ENCODE data around the gene C2CD2. TPM values are rescaled to one million over a fixed set of nuclear protein-coding genes. Genes with fewer than 3 reads are reported as not detected.

The C2CD2 gene
- total RNA-seq, 4 donors from 2014 or later, result 3.0 to 15.7 (median 7.4) TPM

DNA sequence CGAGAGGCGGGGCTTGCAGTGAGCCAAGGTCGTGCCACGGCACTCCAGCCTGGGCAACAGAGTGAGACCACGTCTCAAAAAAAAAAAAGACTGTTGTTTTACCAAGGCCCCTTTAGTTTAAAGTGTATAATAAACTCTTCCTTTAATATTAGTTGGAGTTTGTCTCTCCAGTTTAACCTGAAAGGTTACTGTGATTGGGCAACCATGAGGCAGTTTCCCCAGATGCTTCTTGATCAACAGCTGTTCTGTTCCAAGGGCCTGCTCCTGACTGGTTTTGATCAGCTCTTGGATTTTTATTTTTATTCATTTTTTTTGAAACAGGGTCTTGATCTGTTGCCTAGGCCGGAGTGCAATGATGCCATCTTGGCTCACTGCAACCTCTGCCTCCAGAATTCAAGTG is 18.1 kb upstream of the C2CD2 start:
- DNase-seq, result no peak
- peaks cover 0 to 15% (median 9%) of the 10 kb centered on the region in 4 donors for H3K4me1 ChIP-seq
- H3K27ac ChIP-seq, result no peak overlapping the region
- intact Hi-C loops (cut with DNase I; ENCODE audit: low total_unique reads), result no loop called here
- TF ChIP-seq POLR2AphosphoS5 (IDR thresholded peaks at IDR 0.05) (no peak), EP300 (IDR thresholded peaks at IDR 0.05; ENCODE audit: low read depth) (no peak), POLR2A (IDR thresholded peaks at IDR 0.05) (no peak)
- TF ChIP-seq, protein P1, sequence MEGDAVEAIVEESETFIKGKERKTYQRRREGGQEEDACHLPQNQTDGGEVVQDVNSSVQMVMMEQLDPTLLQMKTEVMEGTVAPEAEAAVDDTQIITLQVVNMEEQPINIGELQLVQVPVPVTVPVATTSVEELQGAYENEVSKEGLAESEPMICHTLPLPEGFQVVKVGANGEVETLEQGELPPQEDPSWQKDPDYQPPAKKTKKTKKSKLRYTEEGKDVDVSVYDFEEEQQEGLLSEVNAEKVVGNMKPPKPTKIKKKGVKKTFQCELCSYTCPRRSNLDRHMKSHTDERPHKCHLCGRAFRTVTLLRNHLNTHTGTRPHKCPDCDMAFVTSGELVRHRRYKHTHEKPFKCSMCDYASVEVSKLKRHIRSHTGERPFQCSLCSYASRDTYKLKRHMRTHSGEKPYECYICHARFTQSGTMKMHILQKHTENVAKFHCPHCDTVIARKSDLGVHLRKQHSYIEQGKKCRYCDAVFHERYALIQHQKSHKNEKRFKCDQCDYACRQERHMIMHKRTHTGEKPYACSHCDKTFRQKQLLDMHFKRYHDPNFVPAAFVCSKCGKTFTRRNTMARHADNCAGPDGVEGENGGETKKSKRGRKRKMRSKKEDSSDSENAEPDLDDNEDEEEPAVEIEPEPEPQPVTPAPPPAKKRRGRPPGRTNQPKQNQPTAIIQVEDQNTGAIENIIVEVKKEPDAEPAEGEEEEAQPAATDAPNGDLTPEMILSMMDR (IDR thresholded peaks at IDR 0.05), result no peak
- H3K27me3 ChIP-seq, result no peaks in the 10 kb centered on the region
- WGBS, 2 donors (ENCODE audit: low coverage in 1 of 2), result 88 to 96% methylated on average over 5 to 6 of the region's 6 CpGs
- no peaks in the 10 kb centered on the region for H3K36me3 ChIP-seq
- in situ Hi-C loops (cut with MboI; ENCODE audit: low pct_ligation_motif_present in 1 of 4, low pct_unique_long_range_greater_than_20kb in 1 of 4, low sequenced_read_pairs in 3 of 4), result no loop called here
- no peak overlapping the region for H3K4me3 ChIP-seq
- no peaks in the 10 kb centered on the region for H3K9me3 ChIP-seq

DNA sequence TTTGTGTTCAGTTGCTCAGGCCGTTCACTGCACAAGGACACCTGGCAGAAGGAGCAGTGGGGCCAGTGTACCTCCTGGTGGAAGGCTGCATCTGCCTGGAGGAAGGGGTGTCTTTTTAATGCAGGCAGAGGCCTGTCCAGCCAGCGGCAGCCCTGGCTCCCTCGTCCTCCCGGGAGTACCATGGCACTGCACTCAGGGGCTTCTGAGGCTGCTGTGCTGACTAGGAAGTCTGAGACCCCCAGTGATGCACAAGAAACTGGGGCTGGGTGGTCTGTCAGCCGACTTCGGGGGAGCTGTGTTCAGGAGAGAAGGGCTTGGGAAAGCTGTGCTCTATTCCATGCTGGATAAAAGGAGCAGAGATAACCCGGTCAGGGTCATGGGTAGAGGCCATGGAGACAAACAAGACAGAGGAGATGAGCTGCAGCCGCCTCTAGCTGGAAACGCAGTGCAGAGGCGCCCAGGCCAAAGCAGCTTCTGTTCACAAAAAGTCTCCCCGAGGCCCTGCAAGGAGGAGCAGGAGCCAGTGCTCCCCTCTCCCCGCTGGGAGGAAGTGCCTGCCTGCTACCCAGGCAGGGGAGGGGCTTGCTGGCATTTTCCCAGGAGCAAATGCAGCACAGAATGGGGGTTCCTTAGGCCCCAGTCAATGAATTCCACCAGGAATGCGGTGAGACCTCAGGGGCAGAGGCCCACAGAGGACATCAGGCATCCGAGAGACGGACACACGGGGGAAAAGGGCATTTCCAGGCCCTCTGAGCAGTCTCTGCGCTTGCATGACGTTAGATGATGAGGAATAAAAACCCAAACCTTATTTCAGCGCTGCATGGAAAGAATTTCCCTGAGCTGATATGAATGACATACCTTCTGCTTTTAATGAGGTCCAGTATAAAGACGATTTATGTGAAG is 17.2 kb upstream of the C2CD2 start:
- intact Hi-C loops (cut with DNase I; ENCODE audit: low total_unique reads) (no loop called here), in situ Hi-C loops (cut with MboI; ENCODE audit: low pct_ligation_motif_present in 1 of 4, low pct_unique_long_range_greater_than_20kb in 1 of 4, low sequenced_read_pairs in 3 of 4) (no loop called here)
- peaks cover 0 to 15% (median 9%) of the 10 kb centered on the region in 4 donors for H3K4me1 ChIP-seq
- no peaks in the 10 kb centered on the region for H3K27me3 ChIP-seq
- no peak overlapping the region for H3K27ac ChIP-seq
- H3K36me3 ChIP-seq, result no peaks in the 10 kb centered on the region
- WGBS, 2 donors (ENCODE audit: low coverage in 1 of 2), result 87 to 92% methylated on average over 7 to 20 of the region's 20 CpGs
- H3K4me3 ChIP-seq, result no peak overlapping the region
- TF ChIP-seq POLR2A (IDR thresholded peaks at IDR 0.05), result no peak
- TF ChIP-seq, protein P1 (IDR thresholded peaks at IDR 0.05), result no peak
- no peak for TF ChIP-seq EP300 (IDR thresholded peaks at IDR 0.05; ENCODE audit: low read depth)
- TF ChIP-seq POLR2AphosphoS5 (IDR thresholded peaks at IDR 0.05), result no peak
- H3K9me3 ChIP-seq, result no peaks in the 10 kb centered on the region
- no peak for DNase-seq

DNA sequence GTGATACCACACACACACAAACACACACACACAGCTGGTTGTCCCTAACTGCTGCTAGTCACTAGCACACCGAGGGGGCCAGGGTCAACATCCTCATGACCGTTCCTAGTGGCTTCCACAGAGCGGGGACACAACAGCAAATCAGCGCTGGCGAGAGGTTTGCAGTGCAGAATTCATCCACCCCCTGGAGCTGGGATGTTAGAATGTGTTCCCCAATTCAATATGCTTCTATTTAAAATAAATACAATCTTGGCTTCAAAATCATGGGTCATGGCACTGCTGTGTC is 16.2 kb upstream of the C2CD2 start:
- peaks cover 0 to 15% (median 9%) of the 10 kb centered on the region in 4 donors for H3K4me1 ChIP-seq
- H3K27me3 ChIP-seq, result no peaks in the 10 kb centered on the region
- H3K36me3 ChIP-seq, result no peaks in the 10 kb centered on the region
- intact Hi-C loops (cut with DNase I; ENCODE audit: low total_unique reads), result no loop called here
- H3K9me3 ChIP-seq, result no peaks in the 10 kb centered on the region
- 94% methylated on average over 5 of the region's 5 CpGs; no CpG with 5 or more reads in 1 of the 2 donors for WGBS, 2 donors (ENCODE audit: low coverage in 1 of 2)
- no peak overlapping the region for H3K27ac ChIP-seq
- no peak overlapping the region for H3K4me3 ChIP-seq
- no peak for TF ChIP-seq EP300 (IDR thresholded peaks at IDR 0.05; ENCODE audit: low read depth)
- TF ChIP-seq, protein P1 (IDR thresholded peaks at IDR 0.05), result no peak
- TF ChIP-seq POLR2AphosphoS5 (IDR thresholded peaks at IDR 0.05), result no peak
- TF ChIP-seq POLR2A (IDR thresholded peaks at IDR 0.05), result no peak
- in situ Hi-C loops (cut with MboI; ENCODE audit: low pct_ligation_motif_present in 1 of 4, low pct_unique_long_range_greater_than_20kb in 1 of 4, low sequenced_read_pairs in 3 of 4), result no loop called here
- no peak for DNase-seq

DNA sequence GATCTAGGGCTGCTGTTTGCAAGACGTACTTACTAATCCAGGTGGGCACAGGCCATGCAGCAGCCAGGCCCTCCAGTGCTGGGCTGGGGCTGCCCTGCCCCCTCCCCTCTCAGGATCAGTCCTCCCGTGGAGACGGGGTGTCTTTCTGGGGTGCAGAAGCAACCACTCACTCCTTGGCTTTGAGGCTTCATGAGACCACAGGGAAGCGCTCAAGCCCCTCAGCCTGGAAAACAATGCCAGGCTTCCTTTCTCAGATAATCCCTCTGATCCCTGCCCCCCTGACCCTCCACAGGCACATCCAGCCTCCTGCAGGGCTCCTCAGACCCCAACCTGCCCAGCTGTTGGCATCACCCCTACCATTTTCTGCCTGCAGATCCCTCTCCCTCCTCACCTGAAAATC is 13.9 kb upstream of the C2CD2 start:
- in situ Hi-C loops (cut with MboI; ENCODE audit: low pct_ligation_motif_present in 1 of 4, low pct_unique_long_range_greater_than_20kb in 1 of 4, low sequenced_read_pairs in 3 of 4), result no loop called here

More for the DNA sequence above, 13.9 kb upstream of the C2CD2 start:
- TF ChIP-seq, protein P1 (IDR thresholded peaks at IDR 0.05), result no peak
- Histone ChIP-seq H3K27ac (no peak overlapping the region), H3K9me3 (no peaks in the 10 kb centered on the region), H3K36me3 (no peaks in the 10 kb centered on the region), H3K27me3 (peaks cover 2% of the 10 kb centered on the region), H3K4me1 (no peaks in the 10 kb centered on the region), H3K4me3 (no peak overlapping the region)
- no peak for DNase-seq
- intact Hi-C loops (cut with DNase I; ENCODE audit: low total_unique reads), result no loop called here
- WGBS, 2 donors (ENCODE audit: low coverage in 1 of 2), result 94% methylated on average over 4 of the region's 4 CpGs; no CpG with 5 or more reads in 1 of the 2 donors

All from transverse colon (tissue), 4 donors.